ENCODE data around the gene GNL1. TPM values are rescaled to one million over a fixed set of nuclear protein-coding genes. Genes with fewer than 3 reads are reported as not detected.

GNL1 gene
- total and polyA plus RNA-seq, 12 donors = 17.3 to 34.1 (median 20.1) TPM

DNA sequence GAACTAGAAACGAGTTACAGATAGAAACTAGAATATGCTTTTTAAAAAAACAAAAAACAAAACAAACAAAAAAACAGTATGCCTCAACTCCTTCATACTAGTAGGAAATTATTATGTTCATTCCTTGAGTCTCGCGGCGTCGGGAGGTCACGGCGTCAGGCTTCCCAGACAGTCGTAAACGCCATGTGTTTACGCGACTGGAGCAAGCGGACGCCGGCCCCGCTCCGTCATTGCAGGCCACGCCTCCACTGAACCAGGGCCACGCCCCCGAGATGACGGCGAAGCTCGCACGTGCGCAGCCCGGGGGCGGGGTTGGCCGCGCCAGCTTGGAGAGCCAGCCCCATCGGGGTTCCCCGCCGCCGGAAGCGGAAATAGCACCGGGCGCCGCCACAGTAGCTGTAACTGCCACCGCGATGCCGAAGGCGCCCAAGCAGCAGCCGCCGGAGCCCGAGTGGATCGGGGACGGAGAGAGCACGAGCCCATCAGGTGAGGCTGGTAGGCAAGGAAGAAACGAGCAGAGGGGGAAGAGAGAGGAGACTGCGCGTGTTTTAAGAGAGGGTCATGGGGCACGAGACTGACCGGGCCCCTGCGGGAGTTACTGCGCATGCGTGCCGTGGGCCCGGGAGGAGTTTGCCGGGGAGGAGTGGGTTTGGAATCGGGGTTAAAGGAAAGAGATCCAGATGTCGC is 14.9 kb upstream of the GNL1 start, which contains the start of gene ABCF1:
Gene ABCF1, plus strand, starts transcription at position 368 of the 687 bp plus-strand sequence. Its CDS starts 46 bp downstream, at position 414.
- Histone ChIP-seq H3K9me3 (no peaks in the 10 kb centered on the region), H3K27ac (peak within 1 kb of the TSS; percentile 57 to 94 (median 88)), H3K27me3 (no peaks in the 10 kb centered on the region), H3K36me3 (peaks cover 0 to 20% (median 2%) of the 10 kb centered on the region in 9 donors), H3K4me3 (peak within 1 kb of the TSS; percentile 53 to 87 (median 72)), H3K4me1 (peaks cover 10 to 38% (median 29%) of the 10 kb centered on the region in 9 donors)
- intact Hi-C loops (cut with DNase I) = loop anchor here in 4 of 10 donors (1.0 to 2.0 kb wide), 2 partner anchors 14 to 15 kb away; partner anchors contain the start of genes GNL1 (in 4 of the 4) and PRR3 (in 3 of the 4)
- DNase-seq (peak; percentile 97 to 99), ATAC-seq (peak; percentile 98 to 100 (median 99))
- TF ChIP-seq, protein P1, sequence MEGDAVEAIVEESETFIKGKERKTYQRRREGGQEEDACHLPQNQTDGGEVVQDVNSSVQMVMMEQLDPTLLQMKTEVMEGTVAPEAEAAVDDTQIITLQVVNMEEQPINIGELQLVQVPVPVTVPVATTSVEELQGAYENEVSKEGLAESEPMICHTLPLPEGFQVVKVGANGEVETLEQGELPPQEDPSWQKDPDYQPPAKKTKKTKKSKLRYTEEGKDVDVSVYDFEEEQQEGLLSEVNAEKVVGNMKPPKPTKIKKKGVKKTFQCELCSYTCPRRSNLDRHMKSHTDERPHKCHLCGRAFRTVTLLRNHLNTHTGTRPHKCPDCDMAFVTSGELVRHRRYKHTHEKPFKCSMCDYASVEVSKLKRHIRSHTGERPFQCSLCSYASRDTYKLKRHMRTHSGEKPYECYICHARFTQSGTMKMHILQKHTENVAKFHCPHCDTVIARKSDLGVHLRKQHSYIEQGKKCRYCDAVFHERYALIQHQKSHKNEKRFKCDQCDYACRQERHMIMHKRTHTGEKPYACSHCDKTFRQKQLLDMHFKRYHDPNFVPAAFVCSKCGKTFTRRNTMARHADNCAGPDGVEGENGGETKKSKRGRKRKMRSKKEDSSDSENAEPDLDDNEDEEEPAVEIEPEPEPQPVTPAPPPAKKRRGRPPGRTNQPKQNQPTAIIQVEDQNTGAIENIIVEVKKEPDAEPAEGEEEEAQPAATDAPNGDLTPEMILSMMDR (IDR thresholded peaks at IDR 0.05) = no peak
- 0 to 1% methylated on average over 55 to 59 of the region's 59 CpGs for WGBS, 2 donors

DNA sequence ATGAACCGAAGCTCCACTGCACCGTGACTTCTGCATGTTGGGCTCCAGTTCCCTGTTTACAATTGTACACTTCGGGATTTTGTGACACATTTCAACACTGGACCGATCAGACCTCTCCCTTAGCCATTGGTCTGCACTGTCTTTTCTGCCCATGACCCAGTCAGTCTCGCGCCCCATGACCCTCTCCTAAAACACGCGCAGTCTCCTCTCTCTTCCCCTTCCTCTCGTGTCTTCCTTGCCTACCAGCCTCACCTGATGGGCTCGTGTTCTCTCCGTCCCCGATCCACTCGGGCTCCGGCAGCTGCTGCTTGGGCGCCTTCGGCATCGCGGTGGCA is 14.4 kb upstream of the GNL1 start:
- peak overlapping the region; percentile 53 to 87 (median 72) for H3K4me3 ChIP-seq
- intact Hi-C loops (cut with DNase I) = loop anchor here in 4 of 10 donors (1.0 to 2.0 kb wide), 2 partner anchors 14 kb away; partner anchors contain the start of genes GNL1 (in 4 of the 4) and PRR3 (in 3 of the 4)
- H3K36me3 ChIP-seq = peaks cover 0 to 15% (median 0%) of the 10 kb centered on the region in 9 donors
- H3K27me3 ChIP-seq = no peaks in the 10 kb centered on the region
- no peaks in the 10 kb centered on the region for H3K9me3 ChIP-seq
- WGBS, 2 donors = 1% methylated on average over 18 of the region's 18 CpGs
- ATAC-seq (peak; percentile 6 to 46 (median 24)), DNase-seq (peak in 1 of 2 donors; percentile 22)
- H3K27ac ChIP-seq = peak overlapping the region; percentile 45 to 94 (median 88)
- TF ChIP-seq, protein P1 (IDR thresholded peaks at IDR 0.05) = no peak
- peaks cover 10 to 38% (median 29%) of the 10 kb centered on the region in 9 donors for H3K4me1 ChIP-seq

DNA sequence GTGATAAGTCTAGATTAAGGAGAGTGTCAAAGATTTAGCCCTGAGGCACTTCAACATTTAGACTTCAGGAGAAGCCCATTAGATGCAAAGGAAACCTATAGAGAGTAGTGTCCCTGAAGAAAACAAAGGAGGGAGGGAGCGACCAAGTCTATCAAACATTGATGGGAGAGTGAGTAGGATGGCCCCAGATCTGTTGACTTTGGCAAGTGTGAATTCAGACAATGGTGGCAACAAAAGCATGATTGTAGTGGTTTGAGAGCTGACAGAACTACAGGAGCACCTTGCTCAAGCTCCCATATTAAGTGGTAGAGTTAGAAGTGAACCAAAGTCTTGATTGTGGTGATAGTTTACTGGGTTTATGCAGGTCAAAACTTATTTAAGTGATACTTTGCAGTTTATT is 14.0 kb upstream of the GNL1 start:
- TF ChIP-seq, protein P1 (IDR thresholded peaks at IDR 0.05) = no peak
- ATAC-seq (no peak), DNase-seq (no peak)
- H3K4me3 ChIP-seq = peak overlapping the region; percentile 53 to 87 (median 72)
- H3K36me3 ChIP-seq = peaks cover 0 to 10% (median 0%) of the 10 kb centered on the region in 9 donors
- intact Hi-C loops (cut with DNase I) = loop anchor here in 3 of 10 donors (2.0 kb wide), 1 partner anchor 13 kb away; the partner anchor contains the start of genes GNL1 (in 3 of the 3) and PRR3 (in 3 of the 3)
- 64 to 68% methylated on average over 1 of the region's 1 CpG for WGBS, 2 donors
- H3K4me1 ChIP-seq = peaks cover 10 to 38% (median 29%) of the 10 kb centered on the region in 9 donors
- H3K27ac ChIP-seq = peak overlapping the region in 7 of 10 donors; percentile 82 to 94 (median 89)
- H3K9me3 ChIP-seq = no peaks in the 10 kb centered on the region
- H3K27me3 ChIP-seq = no peaks in the 10 kb centered on the region

DNA sequence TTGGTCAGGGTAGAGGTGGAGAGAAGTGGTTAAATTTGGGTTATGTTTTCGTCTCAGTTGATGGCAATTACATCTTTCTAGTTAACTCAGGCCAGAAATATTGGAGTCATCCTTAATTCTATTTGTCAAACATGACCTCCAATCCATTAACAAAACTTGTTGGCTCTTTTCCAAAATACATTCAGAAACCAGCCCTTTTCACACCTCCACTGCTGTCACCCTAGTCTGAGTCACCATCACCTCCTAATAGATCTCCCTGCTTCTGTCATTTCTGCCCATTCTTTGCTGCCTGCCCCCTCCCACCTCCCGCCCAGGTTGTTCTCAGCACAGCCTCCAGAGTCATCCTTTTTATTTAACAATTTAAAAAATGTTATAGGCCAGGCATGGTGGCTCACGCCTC is 12.0 kb upstream of the GNL1 start:
- Histone ChIP-seq H3K27ac (no peak overlapping the region), H3K27me3 (no peaks in the 10 kb centered on the region), H3K9me3 (no peaks in the 10 kb centered on the region), H3K4me3 (no peak overlapping the region), H3K4me1 (peaks cover 10 to 28% (median 26%) of the 10 kb centered on the region in 9 donors), H3K36me3 (peaks cover 0 to 12% (median under 1%) of the 10 kb centered on the region in 9 donors)
- TF ChIP-seq, protein P1 (IDR thresholded peaks at IDR 0.05) = no peak
- 63 to 83% methylated on average over 3 of the region's 3 CpGs for WGBS, 2 donors
- DNase-seq (no peak), ATAC-seq (no peak)
- intact Hi-C loops (cut with DNase I) = no loop called here

Data from heart right ventricle (tissue), 16 donors.